Panc1 (cell line): ENCODE measurements around the gene RGN.

Source experiments
- POLR2AphosphoS5 ChIP-seq: IDR thresholded peaks from 2 replicates; pipeline ENCODE4 v1.6.1; 2012; ENCODE audit warnings: mild to moderate bottlenecking, low read depth, low read length, moderate library complexity
- SIN3A ChIP-seq: IDR thresholded peaks from 2 replicates; pipeline ENCODE4 v1.6.1; 2012; ENCODE audit warnings: low read depth, mild to moderate bottlenecking, low read length, moderate library complexity, borderline replicate concordance; ENCODE audit not compliant: insufficient read depth
- TF ChIP-seq, protein P1 (sequence below): fragments of 450-650 bp; IDR thresholded peaks from 2 replicates; pipeline ENCODE4 v1.5.1; 2017; ENCODE audit warnings: mild to moderate bottlenecking

DNA sequence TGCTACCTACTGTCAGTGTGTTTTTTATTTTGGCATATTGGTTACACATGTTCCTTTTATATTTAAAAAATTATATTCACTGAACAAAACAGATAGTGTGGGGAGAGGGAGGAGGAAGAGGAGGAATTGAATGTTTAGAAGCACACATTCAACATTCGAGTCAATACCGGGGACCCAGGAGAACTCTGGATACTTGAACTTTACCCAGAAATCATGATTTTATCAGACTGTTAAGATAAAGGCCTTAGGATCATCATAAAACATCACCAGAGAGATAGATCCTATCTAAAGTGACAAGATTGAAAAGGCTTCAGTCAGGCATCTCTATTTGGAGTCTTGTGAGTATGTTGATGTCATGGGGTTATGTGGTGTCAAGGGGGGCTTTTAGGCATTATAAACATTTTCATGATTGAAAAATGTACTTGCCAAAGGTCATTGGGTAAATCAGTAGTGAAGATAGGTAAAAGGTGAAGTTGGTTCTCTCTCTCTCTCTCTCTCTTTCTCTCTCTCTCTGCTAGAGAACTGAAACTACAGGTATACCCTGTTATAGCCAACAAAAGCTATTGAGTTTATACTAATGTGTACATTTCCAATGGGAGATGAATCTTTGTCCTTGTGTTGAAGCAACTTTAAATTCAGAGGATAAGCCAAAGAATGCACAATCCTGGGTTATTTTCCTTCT is 16.9 kb upstream of the RGN start:
- TF ChIP-seq, protein P1, sequence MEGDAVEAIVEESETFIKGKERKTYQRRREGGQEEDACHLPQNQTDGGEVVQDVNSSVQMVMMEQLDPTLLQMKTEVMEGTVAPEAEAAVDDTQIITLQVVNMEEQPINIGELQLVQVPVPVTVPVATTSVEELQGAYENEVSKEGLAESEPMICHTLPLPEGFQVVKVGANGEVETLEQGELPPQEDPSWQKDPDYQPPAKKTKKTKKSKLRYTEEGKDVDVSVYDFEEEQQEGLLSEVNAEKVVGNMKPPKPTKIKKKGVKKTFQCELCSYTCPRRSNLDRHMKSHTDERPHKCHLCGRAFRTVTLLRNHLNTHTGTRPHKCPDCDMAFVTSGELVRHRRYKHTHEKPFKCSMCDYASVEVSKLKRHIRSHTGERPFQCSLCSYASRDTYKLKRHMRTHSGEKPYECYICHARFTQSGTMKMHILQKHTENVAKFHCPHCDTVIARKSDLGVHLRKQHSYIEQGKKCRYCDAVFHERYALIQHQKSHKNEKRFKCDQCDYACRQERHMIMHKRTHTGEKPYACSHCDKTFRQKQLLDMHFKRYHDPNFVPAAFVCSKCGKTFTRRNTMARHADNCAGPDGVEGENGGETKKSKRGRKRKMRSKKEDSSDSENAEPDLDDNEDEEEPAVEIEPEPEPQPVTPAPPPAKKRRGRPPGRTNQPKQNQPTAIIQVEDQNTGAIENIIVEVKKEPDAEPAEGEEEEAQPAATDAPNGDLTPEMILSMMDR: no peak
- TF ChIP-seq POLR2AphosphoS5 (no peak), SIN3A (no peak)
